GM11168 (cell line): ENCODE measurements around the gene CD48.

Experiments used
- in situ Hi-C: fragments of 300-500 bp; cut with MboI; formaldehyde crosslinking; loops from one replicate; pipeline ENCODE4 v1.12.0; 2022; ENCODE audit warnings: low sequenced_read_pairs; ENCODE audit not compliant: unreplicated experiment

The CD48 gene

GRCh38 chr1:160742428-160743127 lies 31.0 kb upstream of the CD48 start:
- in situ Hi-C loops: no loop called here

GRCh38 chr1:160741612-160742348 lies 30.2 kb upstream of the CD48 start:
- in situ Hi-C loops: no loop called here

DNA sequence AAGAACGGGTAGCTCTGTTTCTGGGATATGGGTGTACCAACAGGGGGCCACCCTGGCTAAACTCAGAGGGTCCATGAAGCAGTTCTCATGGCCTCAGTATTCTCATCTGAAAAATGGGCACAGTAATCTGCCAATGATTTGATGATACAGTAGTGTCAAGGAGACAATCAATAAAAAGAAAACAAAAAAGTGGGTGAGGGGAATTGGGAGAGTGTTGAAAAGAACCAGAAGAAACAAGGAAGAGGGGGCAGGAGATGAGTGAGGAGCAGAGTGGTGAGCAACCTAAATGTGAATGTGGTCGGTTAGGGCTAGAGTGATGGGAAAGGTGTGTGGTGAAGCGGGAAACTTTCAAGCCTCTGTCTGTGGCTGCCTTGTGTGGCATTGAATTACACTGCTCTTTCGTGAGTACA lies 29.5 kb upstream of the CD48 start:
- in situ Hi-C loops: no loop called here

GRCh38 chr1:160740133-160740688 lies 28.6 kb upstream of the CD48 start:
- in situ Hi-C loops: no loop called here

GRCh38 chr1:160739098-160739511 lies 27.5 kb upstream of the CD48 start, which contains the start of gene SLAMF7:
Gene SLAMF7, plus strand, starts transcription at chr1:160739247. Its CDS starts 55 bp downstream, at chr1:160739302.
- in situ Hi-C loops: no loop called here

DNA sequence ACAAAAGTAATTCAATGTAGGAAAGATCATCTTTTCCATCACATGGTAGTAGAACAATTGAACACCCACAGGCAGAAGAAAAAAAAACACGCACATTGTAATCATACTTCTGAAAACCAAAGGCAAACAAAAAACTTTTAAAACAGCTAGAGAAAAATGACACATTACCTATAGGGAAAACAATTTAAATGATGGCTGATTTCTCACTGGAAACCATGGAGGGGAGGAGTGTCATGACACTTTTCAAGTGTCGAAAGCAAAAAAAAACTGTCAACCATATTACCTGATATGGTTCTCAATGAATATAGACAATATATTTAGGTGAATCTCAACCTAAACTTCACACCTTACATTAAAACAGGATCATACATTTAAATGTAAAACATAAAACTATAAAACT lies 26.6 kb upstream of the CD48 start:
- in situ Hi-C loops: no loop called here

DNA sequence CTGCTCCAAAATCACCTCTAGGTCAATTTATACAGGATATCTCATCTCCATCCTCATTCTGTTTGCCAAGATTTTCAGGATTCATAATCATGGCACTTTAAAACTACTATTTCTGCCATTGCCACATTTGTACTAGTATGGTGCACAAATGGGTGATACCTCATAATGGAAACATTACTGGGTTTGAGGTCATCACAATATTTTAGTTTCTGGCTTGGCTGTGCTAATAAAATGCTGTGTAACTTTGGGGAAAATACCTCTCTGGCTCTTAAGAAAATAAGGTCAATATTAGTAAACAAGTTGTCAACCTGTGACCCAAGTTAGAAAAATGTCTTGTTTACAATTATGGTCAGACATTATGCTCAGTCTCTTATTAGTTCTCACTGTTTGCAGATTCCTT lies 22.7 kb upstream of the CD48 start:
- in situ Hi-C loops: loop anchor here (5.0 kb wide), 1 partner anchor 33 kb away; no protein-coding TSS in a partner anchor

GRCh38 chr1:160733898-160734297 lies 22.3 kb upstream of the CD48 start:
- in situ Hi-C loops: loop anchor here (5.0 kb wide), 1 partner anchor 33 kb away; no protein-coding TSS in a partner anchor

GRCh38 chr1:160731990-160732389 lies 20.4 kb upstream of the CD48 start:
- in situ Hi-C loops: loop anchor here (5.0 kb wide), 1 partner anchor 35 kb away; no protein-coding TSS in a partner anchor

- in situ Hi-C loops: loop anchor here (5.0 kb wide), 1 partner anchor 36 kb away; no protein-coding TSS in a partner anchor
These were observed 19.9 kb upstream of the CD48 start for GRCh38 chr1:160731564-160731963.

DNA sequence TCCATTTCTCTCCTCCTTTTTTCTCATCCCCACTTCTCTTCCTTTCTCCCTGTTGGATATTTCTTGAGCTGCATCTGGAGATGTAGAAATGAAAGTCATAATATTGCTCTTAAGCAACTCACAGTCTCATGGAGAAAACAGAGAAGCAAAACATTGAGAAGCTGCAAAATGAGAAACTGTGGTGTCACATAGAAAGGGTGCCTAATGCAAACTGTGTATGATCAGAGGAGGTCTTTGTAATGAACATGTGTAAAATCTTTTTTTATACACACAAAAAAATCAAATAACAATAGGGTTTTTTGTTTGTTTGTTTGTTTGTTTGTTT lies 15.7 kb upstream of the CD48 start:
- in situ Hi-C loops: loop anchor here (5.0 kb wide), 1 partner anchor 100 kb away; no protein-coding TSS in a partner anchor

DNA sequence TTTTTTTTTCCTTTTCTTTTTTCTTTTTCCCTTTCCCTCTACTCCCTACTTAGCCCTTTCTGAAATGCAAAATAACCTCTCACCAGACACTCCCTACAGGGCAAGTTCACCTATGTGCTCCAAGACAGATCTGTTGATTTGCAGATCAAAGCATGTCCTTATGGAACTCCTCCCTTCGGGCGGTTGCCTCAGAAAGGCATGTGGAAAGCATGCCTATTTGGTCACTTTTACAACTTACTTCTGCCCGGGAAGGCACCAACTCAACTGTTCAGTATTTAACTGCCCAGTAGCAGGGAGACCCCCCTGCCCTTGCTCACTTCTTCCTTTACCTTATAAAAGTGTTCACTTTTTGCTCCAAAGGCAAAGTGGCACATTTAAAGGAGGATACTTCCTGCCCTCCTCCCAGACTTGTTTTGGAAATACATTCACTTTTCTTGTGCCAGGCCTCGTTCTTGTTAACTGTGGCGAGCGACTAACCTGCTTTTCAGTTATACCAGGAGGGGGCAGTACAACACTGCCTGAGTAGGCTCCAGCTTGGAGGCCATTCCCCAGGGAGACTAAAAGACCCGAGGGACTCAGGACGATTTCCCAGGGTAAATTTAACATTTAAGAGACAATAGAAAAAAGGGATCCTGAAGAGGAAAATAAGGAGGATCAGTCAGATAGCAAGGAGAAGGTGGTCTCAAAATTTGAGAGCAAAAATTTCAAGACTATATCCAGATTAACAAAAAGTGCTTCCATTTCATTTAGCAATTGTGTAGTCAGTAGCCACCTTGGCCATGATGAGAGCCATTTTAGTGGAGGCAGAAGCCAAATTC lies 15.1 kb upstream of the CD48 start:
- in situ Hi-C loops: loop anchor here (5.0 kb wide), 1 partner anchor 101 kb away; no protein-coding TSS in a partner anchor

DNA sequence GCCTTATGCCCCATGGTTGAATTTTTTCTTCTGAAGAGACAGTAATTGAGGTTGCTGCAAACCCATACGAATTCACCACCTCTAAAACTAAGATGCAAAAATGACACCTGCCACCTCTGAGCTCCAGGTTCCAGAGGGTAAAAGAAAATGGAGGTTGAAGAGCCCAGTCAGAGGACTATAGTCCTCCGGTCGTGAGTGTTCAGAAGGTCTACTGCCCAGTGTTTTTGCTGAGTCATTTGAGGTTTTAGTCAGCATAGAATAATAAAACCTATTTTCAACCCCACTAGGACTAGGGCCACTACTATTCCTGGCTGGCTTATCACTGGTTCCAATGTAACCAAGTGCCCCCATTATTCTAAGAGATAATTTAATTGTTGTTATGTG lies 14.5 kb upstream of the CD48 start:
- in situ Hi-C loops: loop anchor here (5.0 kb wide), 1 partner anchor 101 kb away; no protein-coding TSS in a partner anchor

GRCh38 chr1:160724465-160725242 lies 13.0 kb upstream of the CD48 start:
- in situ Hi-C loops: loop anchor here (5.0 kb wide), 1 partner anchor 103 kb away; no protein-coding TSS in a partner anchor

- in situ Hi-C loops: no loop called here
These were observed 11.7 kb upstream of the CD48 start for GRCh38 chr1:160723332-160723731.

DNA sequence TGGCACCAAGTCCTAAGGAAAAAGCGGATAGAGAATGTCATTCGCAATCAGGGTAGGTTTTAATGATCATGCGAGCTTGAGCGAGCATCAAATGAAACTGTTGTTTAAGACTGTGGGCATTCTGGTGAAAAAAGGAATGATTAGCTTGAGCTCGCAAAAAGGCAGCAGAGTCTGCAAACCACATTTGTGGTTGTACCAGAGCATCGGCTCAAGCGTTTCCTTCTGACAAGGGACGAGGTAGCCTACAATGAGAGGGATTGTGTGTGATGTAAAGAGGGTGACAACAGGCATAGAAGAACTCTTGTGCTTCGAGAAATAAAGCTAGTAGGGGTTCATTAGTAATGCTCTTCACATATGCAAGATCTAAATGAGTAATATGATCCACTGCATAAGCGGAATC lies 11.1 kb upstream of the CD48 start:
- in situ Hi-C loops: no loop called here

DNA sequence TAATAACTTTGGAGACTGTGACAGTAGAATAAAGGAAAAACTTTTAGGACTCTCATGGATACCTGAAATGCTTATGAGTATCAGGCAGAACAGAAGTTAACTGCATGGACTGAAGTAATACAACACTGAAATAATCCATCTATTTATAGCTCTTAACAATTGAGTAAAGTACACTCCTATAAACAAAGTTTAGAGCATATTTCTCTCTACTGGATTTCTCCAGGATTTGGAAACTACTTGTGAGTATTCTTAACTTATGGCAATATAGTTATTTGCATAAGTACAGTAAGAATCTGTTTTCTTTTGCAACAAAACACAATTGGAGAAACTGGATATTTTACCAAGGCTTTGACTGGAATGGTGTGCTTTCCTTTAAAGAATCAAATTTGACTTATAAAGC lies 9.9 kb upstream of the CD48 start:
- in situ Hi-C loops: no loop called here

DNA sequence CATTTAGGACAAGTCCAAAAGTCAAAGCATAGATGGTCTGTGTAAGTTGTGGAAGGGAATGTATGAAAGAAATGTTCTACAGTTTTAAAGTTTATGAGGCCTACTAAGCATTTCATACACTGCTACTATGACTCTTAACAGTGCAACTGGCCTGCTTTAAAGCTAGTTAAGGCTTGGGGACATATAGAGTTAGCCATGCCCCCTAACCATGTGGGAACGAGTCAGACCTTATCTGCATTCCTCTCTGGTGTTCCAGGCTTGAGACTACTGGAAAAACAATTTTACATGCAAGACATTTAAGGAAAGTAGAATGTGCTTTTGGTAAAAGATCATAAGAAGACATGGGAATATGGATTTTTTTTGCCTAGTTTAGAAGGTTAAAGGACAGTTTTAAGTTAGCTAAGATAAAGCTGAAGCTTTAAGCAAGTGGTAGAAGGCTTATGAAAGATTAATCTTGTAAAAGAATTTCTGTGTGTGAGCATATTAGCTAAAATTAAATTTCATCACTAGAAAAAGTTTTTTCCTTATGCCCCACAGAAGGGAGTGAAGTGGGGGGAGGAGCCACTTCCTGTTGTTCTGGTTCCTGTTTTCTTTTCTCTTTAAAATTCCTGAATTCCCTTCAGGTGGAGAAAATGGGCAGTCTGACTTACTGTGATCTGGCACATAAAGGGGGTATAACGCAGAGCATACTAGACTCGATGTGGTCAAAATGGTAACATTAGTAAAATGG lies 8.9 kb upstream of the CD48 start:
- in situ Hi-C loops: no loop called here

DNA sequence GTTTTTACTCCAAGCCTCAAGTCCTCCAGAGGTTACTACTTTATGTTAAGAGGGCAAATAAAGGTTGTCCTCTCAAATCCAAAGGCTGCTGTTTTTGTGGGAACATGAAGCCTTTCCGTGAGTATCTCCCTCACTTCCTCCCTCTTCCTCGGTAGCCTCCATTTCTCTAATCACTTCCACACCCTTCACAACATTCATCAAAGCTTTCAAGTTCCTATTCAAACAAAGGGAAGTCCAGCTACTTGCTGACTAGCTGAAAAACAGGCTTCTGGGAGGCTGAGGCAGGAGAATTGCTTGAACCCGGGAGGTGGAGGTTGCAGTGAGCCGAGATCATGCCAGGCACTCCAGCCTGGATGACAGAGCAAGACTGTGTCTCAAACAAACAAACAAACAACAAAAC lies 6.6 kb upstream of the CD48 start:
- in situ Hi-C loops: no loop called here
